Measurements from ENCODE around the gene TPSAB1. TPM values are rescaled to one million over a fixed set of nuclear protein-coding genes. Genes with fewer than 3 reads are reported as not detected.

The TPSAB1 gene
- total RNA-seq, 1 donor from 2014 or later = 11.6 TPM

- no peak for DNase-seq
Measured at GRCh38 chr16:1286513-1287094, 46.1 kb downstream of the TPSAB1 start.

GRCh38 chr16:1287982-1288670 is 47.6 kb downstream of the TPSAB1 start:
- DNase-seq = no peak

- DNase-seq = no peak
Measured at GRCh38 chr16:1288813-1289476, 48.4 kb downstream of the TPSAB1 start.

GRCh38 chr16:1289477-1289866 is 49.0 kb downstream of the TPSAB1 start:
- DNase-seq = no peak

GRCh38 chr16:1290063-1290501 is 49.6 kb downstream of the TPSAB1 start:
- no peak for DNase-seq

GRCh38 chr16:1290860-1291575 is 50.5 kb downstream of the TPSAB1 start:
- no peak for DNase-seq

GRCh38 chr16:1291576-1291974 is 51.1 kb downstream of the TPSAB1 start:
- DNase-seq = no peak

Other genes with a start within 250 kb of the TPSAB1 start
- not detected for gene SSTR5, start 168.0 kb upstream of the TPSAB1 start, total RNA-seq
- not detected for gene C1QTNF8, start 144.5 kb upstream of the TPSAB1 start, total RNA-seq
- 12.6 TPM for gene CACNA1H, start 87.6 kb upstream of the TPSAB1 start, total RNA-seq
- not detected for gene TPSG1, start 15.4 kb upstream of the TPSAB1 start, total RNA-seq
- 3.9 TPM for gene TPSB2, start 10.5 kb upstream of the TPSAB1 start, total RNA-seq
- gene TPSD1, start 15.4 kb downstream of the TPSAB1 start, total RNA-seq = 1.3 TPM
- 44.5 TPM for gene UBE2I, start 68.9 kb downstream of the TPSAB1 start, total RNA-seq
- gene BAIAP3, start 92.9 kb downstream of the TPSAB1 start, total RNA-seq = 1.2 TPM
- gene TSR3, start 111.2 kb downstream of the TPSAB1 start, total RNA-seq = 24.6 TPM
- gene GNPTG, start 111.2 kb downstream of the TPSAB1 start, total RNA-seq = 24.6 TPM
- 9.8 TPM for gene UNKL, start 174.0 kb downstream of the TPSAB1 start, total RNA-seq
- 8.1 TPM for gene UQCC4, start 180.0 kb downstream of the TPSAB1 start, total RNA-seq
- gene PERCC1, start 190.4 kb downstream of the TPSAB1 start, total RNA-seq = not detected
- gene CCDC154, start 203.9 kb downstream of the TPSAB1 start, total RNA-seq = 0.49 TPM
- 34.8 TPM for gene CLCN7, start 234.3 kb downstream of the TPSAB1 start, total RNA-seq
- gene PTX4, start 248.2 kb downstream of the TPSAB1 start, total RNA-seq = 0.10 TPM